HCT116 (cell line): ENCODE measurements around the gene VPS39. TPM values are rescaled to one million over a fixed set of nuclear protein-coding genes. Genes with fewer than 3 reads are reported as not detected.

Source experiments
- ATAC-seq: fragments of 200-7000 bp; cut with Tn5 transposase; 2 replicates; pipeline ENCODE4 v1.9.1; 2020; ENCODE audit warnings: mild to moderate bottlenecking, moderate library complexity
- BruUV-seq: library from RNA; stranded (reverse); fragments of 400-500 nt; replicated peaks from 2 replicates; lab custom pipeline; 2021; lab: Mats Ljungman, UMichigan
- CTCF ChIA-PET: fragments of 300-600 bp; sonication (Branson Sonifier 250); formaldehyde crosslinking; loops from one replicate; lab custom pipeline; 2021; ENCODE audit warnings: antibody characterized with exemption; lab: Charles Lee
- POLR2A ChIA-PET: fragments of 300-600, 350-600 bp; sonication (Branson Sonifier 250); formaldehyde crosslinking; loops from one replicate; lab custom pipeline; 2021; ENCODE audit warnings: antibody characterized with exemption; lab: Charles Lee
- RAD21 ChIA-PET, 2 experiments: fragments of 300-600 bp; sonication (Branson Sonifier 250); formaldehyde crosslinking; loops; one replicate each; lab custom pipeline; 2023; ENCODE audit warnings: low total read pairs in 2 of 2; ENCODE audit not compliant: uncharacterized antibody in 2 of 2, unreplicated experiment in 2 of 2, low non-redundant PET in 1 of 2; lab: Charles Lee
- DNase-seq: peaks from one replicate; pipeline ENCODE4 v3.0.0-alpha.2; 2010; ENCODE audit warnings: low read depth, low spot score
- H2AFZ ChIP-seq: fragments of 200-600 bp; shearing (Covaris generic), sonication (generic); 2 replicates; pipeline ENCODE4 v1.6.1; 2017; ENCODE audit warnings: low read depth, mixed run types, mixed read lengths, antibody characterized with exemption, low read length; ENCODE audit not compliant: poor library complexity, severe bottlenecking
- H3K27ac ChIP-seq: 2 replicates; pipeline ENCODE4 v1.5.1; 2012; ENCODE audit warnings: low read depth, low read length
- H3K27me3 ChIP-seq: fragments of 200-600 bp; sonication (generic); 2 replicates; pipeline ENCODE4 v1.6.1; 2016; ENCODE audit warnings: mixed run types, low read length, mixed read lengths; ENCODE audit not compliant: insufficient read depth
- H3K36me3 ChIP-seq, 2 experiments: fragments of 200-500 bp in 1 of 2; fragments of 200-600 bp in 1 of 2; sonication (Bioruptor generic) in 1 of 2; sonication (generic) in 1 of 2; 2 replicates each; pipeline versions ENCODE4 v1.5.1 to v1.6.1; 2014 to 2016; ENCODE audit warnings: low read length in 2 of 2, inconsistent platforms in 1 of 2, mixed read lengths in 1 of 2, mixed run types in 1 of 2; ENCODE audit not compliant: insufficient read depth in 2 of 2, control insufficient read depth in 1 of 2
- H3K4me1 ChIP-seq, 2 experiments: fragments of 200-600 bp in 1 of 2; sonication (generic) in 1 of 2; 2 replicates each; pipeline versions ENCODE4 v1.5.1 to v1.6.1; 2012 to 2017; ENCODE audit warnings: low read length in 2 of 2, inconsistent platforms in 1 of 2, mild to moderate bottlenecking in 1 of 2, mixed read lengths in 1 of 2, mixed run types in 1 of 2, moderate library complexity in 1 of 2; ENCODE audit not compliant: insufficient read depth in 2 of 2, control insufficient read depth in 1 of 2
- H3K4me2 ChIP-seq: fragments of 200-600 bp; sonication (generic); 2 replicates; pipeline ENCODE4 v1.6.1; 2017; ENCODE audit warnings: mixed run types, low read length, mixed read lengths
- H3K4me3 ChIP-seq, 2 experiments: fragments of 200-600 bp in 1 of 2; sonication (generic) in 1 of 2; replicated peaks in 1 of 2; 2 replicates each; pipeline ENCODE4 v1.5.1; 2011 to 2016; ENCODE audit warnings: low read length in 2 of 2, control low read depth in 1 of 2, low read depth in 1 of 2, mild to moderate bottlenecking in 1 of 2, mixed read lengths in 1 of 2, mixed run types in 1 of 2
- H3K79me2 ChIP-seq: fragments of 200-600 bp; sonication (generic); 2 replicates; pipeline ENCODE4 v1.6.1; 2017; ENCODE audit warnings: mild to moderate bottlenecking, mixed run types, low read length, moderate library complexity, mixed read lengths; ENCODE audit not compliant: insufficient read depth
- H3K9ac ChIP-seq: fragments of 200-600 bp; sonication (generic); 2 replicates; pipeline ENCODE4 v1.6.1; 2016; ENCODE audit warnings: low read length, mixed read lengths
- H3K9me2 ChIP-seq: fragments of 200-600 bp; sonication (generic), shearing (Covaris generic); 2 replicates; pipeline ENCODE4 v1.6.1; 2017; ENCODE audit warnings: mixed run types, mild to moderate bottlenecking, moderate library complexity; ENCODE audit not compliant: insufficient read depth
- H3K9me3 ChIP-seq, 2 experiments: fragments of 200-500 bp in 1 of 2; fragments of 200-600 bp in 1 of 2; sonication (Bioruptor generic) in 1 of 2; sonication (generic) in 1 of 2; 2 replicates each; pipeline ENCODE4 v1.6.1; 2014 to 2017; ENCODE audit warnings: low read length in 2 of 2, mixed read lengths in 2 of 2, inconsistent platforms in 1 of 2, low read depth in 1 of 2, mild to moderate bottlenecking in 1 of 2, mixed run types in 1 of 2, moderate library complexity in 1 of 2; ENCODE audit not compliant: control insufficient read depth in 1 of 2, insufficient read depth in 1 of 2
- H4K20me1 ChIP-seq: fragments of 200-600 bp; sonication (generic), shearing (Covaris generic); 2 replicates; pipeline ENCODE4 v1.6.1; 2017; ENCODE audit warnings: mixed run types, mild to moderate bottlenecking, moderate library complexity; ENCODE audit not compliant: insufficient read depth
- CEBPB ChIP-seq: IDR thresholded peaks from 2 replicates; pipeline ENCODE4 v1.6.1; 2012; ENCODE audit warnings: low read depth
- CTCF ChIP-seq, 3 experiments: fragments of 200-600 bp in 1 of 3; sonication (generic) in 1 of 3; IDR thresholded peaks in 2 of 3; conservative IDR thresholded peaks in 1 of 3; 2 replicates each; pipeline ENCODE4 v1.5.1; 2012 to 2017; ENCODE audit warnings: low read depth in 2 of 3, low read length in 2 of 3, antibody characterized with exemption in 1 of 3, borderline replicate concordance in 1 of 3, control low read depth in 1 of 3, mild to moderate bottlenecking in 1 of 3, mixed read lengths in 1 of 3, mixed run types in 1 of 3, moderate library complexity in 1 of 3; ENCODE audit not compliant: insufficient read depth in 1 of 3
- EGR1 ChIP-seq: IDR thresholded peaks from 2 replicates; pipeline ENCODE4 v1.6.1; 2012; ENCODE audit warnings: low read depth
- POLR2AphosphoS5 ChIP-seq: IDR thresholded peaks from 2 replicates; pipeline ENCODE4 v1.6.1; 2011; ENCODE audit warnings: mild to moderate bottlenecking, low read depth, low read length, moderate library complexity
- RAD21 ChIP-seq: IDR thresholded peaks from 2 replicates; pipeline ENCODE4 v1.6.1; 2012; ENCODE audit warnings: low read depth, mild to moderate bottlenecking
- SP1 ChIP-seq: IDR thresholded peaks from 2 replicates; pipeline ENCODE4 v1.6.1; 2012; ENCODE audit warnings: low read depth
- YY1 ChIP-seq: IDR thresholded peaks from 2 replicates; pipeline ENCODE4 v1.6.1; 2011; ENCODE audit warnings: low read length, low read depth, moderate library complexity, mild to moderate bottlenecking; ENCODE audit not compliant: insufficient replicate concordance; ENCODE audit errors: extremely low read depth
- ZBTB33 ChIP-seq: IDR thresholded peaks from 2 replicates; pipeline ENCODE4 v1.6.1; 2011; ENCODE audit warnings: mild to moderate bottlenecking, low read length, moderate library complexity; ENCODE audit not compliant: insufficient replicate concordance; ENCODE audit errors: extremely low read depth
- ZFX ChIP-seq: fragments of 450-650 bp; IDR thresholded peaks from 2 replicates; pipeline ENCODE4 v1.6.1; 2017
- ZNF274 ChIP-seq: fragments of 200-500 bp; sonication (Bioruptor generic); IDR thresholded peaks from 2 replicates; pipeline ENCODE4 v1.6.1; 2014; ENCODE audit warnings: mild to moderate bottlenecking, low read depth, low read length, inconsistent platforms
- intact Hi-C: fragments of 100-400 bp; cut with micrococcal nuclease; formaldehyde crosslinking; loops from 2 replicates; pipeline ENCODE4 v1.10.0; 2022
- total RNA-seq: library from RNA; stranded (reverse); gene quantifications from one replicate; pipeline ENCODE4 v1.2.1, GENCODE V29; 2021; ENCODE audit not compliant: unreplicated experiment

VPS39 gene
- total RNA-seq, 1 experiment from 2014 or later: 40.1 TPM

- DNase-seq: no peak
- TF ChIP-seq YY1 (no peak), CTCF (IDR thresholded peaks at IDR 0.05 in 2 of 3, conservative IDR thresholded peaks at IDR 0.05 in 1 of 3; ENCODE audit: borderline replicate concordance in 1 of 3, insufficient read depth in 1 of 3, low read depth in 2 of 3, low read length in 2 of 3) (no peak), SP1 (no peak), RAD21 (no peak), POLR2AphosphoS5 (no peak), ZFX (no peak), ZNF274 (no peak), EGR1 (no peak), CEBPB (no peak), ZBTB33 (no peak)
Observed at GRCh38 chr15:42232606-42233005, 24.5 kb upstream of the VPS39 start.

More at GRCh38 chr15:42232606-42233005, 24.5 kb upstream of the VPS39 start:
- Histone ChIP-seq H3K27me3 (no peaks in the 10 kb centered on the region), H3K9me3 (no peaks in the 10 kb centered on the region), H3K79me2 (no peaks in the 10 kb centered on the region), H3K4me3 (no peak overlapping the region), H4K20me1 (no peaks in the 10 kb centered on the region), H3K27ac (no peak overlapping the region), H3K9ac (no peak overlapping the region), H2AFZ (no peak overlapping the region), H3K4me1 (no peaks in the 10 kb centered on the region), H3K36me3 (peaks cover 14 to 16% of the 10 kb centered on the region in 2 experiments; a peak in 3 of 4 replicates), H3K4me2 (no peak overlapping the region), H3K9me2 (no peaks in the 10 kb centered on the region)
- no peak for ATAC-seq
- intact Hi-C loops: no loop called here
- ChIA-PET CTCF (no interaction called here), RAD21 (no interaction called here), POLR2A (no interaction called here)
- no TSS peak for BruUV-seq
